Left colon (tissue), 2 donors: ENCODE results near the gene CLSTN2. TPM values are rescaled to one million over a fixed set of nuclear protein-coding genes. Genes with fewer than 3 reads are reported as not detected.

Experiments used
- ATAC-seq: fragments of 200-7000 bp; cut with Tn5 transposase; one replicate; pipeline ENCODE4 v1.9.1; 2020; ENCODE audit warnings: mild to moderate bottlenecking, moderate library complexity
- DNase-seq, 2 donors: peaks; one replicate each; pipeline ENCODE4 v3.0.0-alpha.2; 2020
- intact Hi-C, 2 donors: fragments of 100-400 bp; cut with DNase I in 1 of 2; cut with micrococcal nuclease in 1 of 2; formaldehyde crosslinking; loops; one replicate each; pipeline versions ENCODE4 v1.11.2 to v1.14.0; 2022; cut with DNase I, micrococcal nuclease
- total RNA-seq, 2 donors: library from RNA; stranded (reverse); fragmentation: NEBNext Ultra II Directional; extraction: Animal tissue kit (Norgen Biotek cat#: 25700); gene quantifications; one replicate each; pipeline ENCODE4 v1.2.1, GENCODE V29; 2021
- donor health status: DM: no; HTN: no; CAD: no.
- donor health status: DM: yes; HTN: yes; CAD: no.

The CLSTN2 gene
- total RNA-seq, 2 donors from 2014 or later, result 0.98 to 2.4 TPM

- no peak for DNase-seq
- no peak for ATAC-seq
- intact Hi-C loops, result no loop called here
These were observed 182.1 kb downstream of the CLSTN2 start for GRCh38 chr3:140117096-140117526.

- no peak for DNase-seq
- no peak for ATAC-seq
- intact Hi-C loops, result no loop called here
These were observed 187.2 kb downstream of the CLSTN2 start for GRCh38 chr3:140122183-140122582.

- DNase-seq (no peak), ATAC-seq (no peak)
- intact Hi-C loops, result no loop called here
These were observed 193.2 kb downstream of the CLSTN2 start for GRCh38 chr3:140128217-140128616.

GRCh38 chr3:140128631-140129030 is 193.6 kb downstream of the CLSTN2 start:
- ATAC-seq (peak; percentile 52), DNase-seq (peak in 1 of 2 donors; percentile 47)
- intact Hi-C loops, result no loop called here

GRCh38 chr3:140129768-140130284 is 194.8 kb downstream of the CLSTN2 start:
- DNase-seq (no peak), ATAC-seq (no peak)
- intact Hi-C loops, result no loop called here

- ATAC-seq (no peak), DNase-seq (no peak)
- intact Hi-C loops, result no loop called here
These were observed 196.9 kb downstream of the CLSTN2 start for GRCh38 chr3:140131895-140132294.

GRCh38 chr3:140134231-140134965 is 199.4 kb downstream of the CLSTN2 start:
- no peak for ATAC-seq
- intact Hi-C loops, result no loop called here
- DNase-seq, result no peak

- intact Hi-C loops, result no loop called here
- ATAC-seq (no peak), DNase-seq (no peak)
These were observed 200.5 kb downstream of the CLSTN2 start for GRCh38 chr3:140135461-140135860.

- no peak for ATAC-seq
- intact Hi-C loops, result no loop called here
- DNase-seq, result no peak
These were observed 208.5 kb downstream of the CLSTN2 start for GRCh38 chr3:140143367-140144069.

- intact Hi-C loops, result no loop called here
- ATAC-seq, result no peak
- no peak for DNase-seq
These were observed 210.5 kb downstream of the CLSTN2 start for GRCh38 chr3:140145528-140145927.

GRCh38 chr3:140146668-140147067 is 211.7 kb downstream of the CLSTN2 start:
- DNase-seq (no peak), ATAC-seq (no peak)
- intact Hi-C loops, result no loop called here

- DNase-seq (no peak), ATAC-seq (no peak)
- intact Hi-C loops, result no loop called here
These were observed 213.0 kb downstream of the CLSTN2 start for GRCh38 chr3:140147965-140148490.

- no peak for ATAC-seq
- DNase-seq, result no peak
- intact Hi-C loops, result no loop called here
These were observed 213.9 kb downstream of the CLSTN2 start for GRCh38 chr3:140148824-140149390.

- DNase-seq (no peak), ATAC-seq (no peak)
- intact Hi-C loops, result no loop called here
These were observed 216.3 kb downstream of the CLSTN2 start for GRCh38 chr3:140151321-140151720.

GRCh38 chr3:140152851-140153639 is 218.1 kb downstream of the CLSTN2 start:
- ATAC-seq (no peak), DNase-seq (no peak)
- intact Hi-C loops, result no loop called here

GRCh38 chr3:140153736-140154135 is 218.8 kb downstream of the CLSTN2 start:
- intact Hi-C loops, result no loop called here
- ATAC-seq (no peak), DNase-seq (no peak)

GRCh38 chr3:140157161-140157560 is 222.2 kb downstream of the CLSTN2 start:
- intact Hi-C loops, result no loop called here
- DNase-seq (no peak), ATAC-seq (no peak)

- intact Hi-C loops, result no loop called here
- ATAC-seq, result no peak
These were observed 224.7 kb downstream of the CLSTN2 start for GRCh38 chr3:140159646-140160045.

GRCh38 chr3:140160553-140160952 is 225.6 kb downstream of the CLSTN2 start:
- intact Hi-C loops, result no loop called here
- no peak for DNase-seq
- ATAC-seq, result no peak

More at GRCh38 chr3:140159646-140160045, 224.7 kb downstream of the CLSTN2 start:
- no peak for DNase-seq
